ENCODE data around the gene SAMD4B. TPM values are rescaled to one million over a fixed set of nuclear protein-coding genes. Genes with fewer than 3 reads are reported as not detected.
A peak's percentile ranks its signal among the peaks of the same experiment; 100 is the strongest.
"Not testable (repeated sequence)": the region's sequence is repeated elsewhere in the genome, so short reads cannot be mapped to it uniquely, and the experiment has no call there.

The SAMD4B gene
- total RNA-seq, 1 donor from 2014 or later: 138 TPM

GRCh38 chr19:39310558-39311311, 31.5 kb upstream of the SAMD4B start:
- no peak for DNase-seq (ENCODE audit: low read depth)

GRCh38 chr19:39314016-39314728, 28.0 kb upstream of the SAMD4B start:
- DNase-seq (ENCODE audit: low read depth): no peak

- no peak for DNase-seq (ENCODE audit: low read depth)
These were observed 26.3 kb upstream of the SAMD4B start for GRCh38 chr19:39315933-39316332.

- no peak for DNase-seq (ENCODE audit: low read depth)
These were observed 25.4 kb upstream of the SAMD4B start for GRCh38 chr19:39316627-39317321.

GRCh38 chr19:39317476-39317875, 24.7 kb upstream of the SAMD4B start:
- DNase-seq (ENCODE audit: low read depth): no peak

- DNase-seq (ENCODE audit: low read depth): no peak
These were observed 24.1 kb upstream of the SAMD4B start for GRCh38 chr19:39318071-39318470.

- DNase-seq (ENCODE audit: low read depth): no peak
These were observed 23.5 kb upstream of the SAMD4B start for GRCh38 chr19:39318690-39319089.

- DNase-seq (ENCODE audit: low read depth): no peak
These were observed 22.9 kb upstream of the SAMD4B start for GRCh38 chr19:39319098-39319891.

- DNase-seq (ENCODE audit: low read depth): no peak
These were observed 22.4 kb upstream of the SAMD4B start for GRCh38 chr19:39319892-39320248.

GRCh38 chr19:39321117-39321831, 20.9 kb upstream of the SAMD4B start:
- DNase-seq (ENCODE audit: low read depth): no peak

- no peak for DNase-seq (ENCODE audit: low read depth)
These were observed 20.4 kb upstream of the SAMD4B start for GRCh38 chr19:39321832-39322176.

- no peak for DNase-seq (ENCODE audit: low read depth)
These were observed 17.9 kb upstream of the SAMD4B start for GRCh38 chr19:39324242-39324842.

- DNase-seq (ENCODE audit: low read depth): no peak
These were observed 16.2 kb upstream of the SAMD4B start for GRCh38 chr19:39325778-39326665.

- DNase-seq (ENCODE audit: low read depth): no peak
These were observed 14.7 kb upstream of the SAMD4B start for GRCh38 chr19:39327363-39328045.

GRCh38 chr19:39328046-39328705, 14.0 kb upstream of the SAMD4B start:
- DNase-seq (ENCODE audit: low read depth): peak; percentile 80

- no peak for DNase-seq (ENCODE audit: low read depth)
These were observed 12.3 kb upstream of the SAMD4B start for GRCh38 chr19:39329948-39330347.

- no peak for DNase-seq (ENCODE audit: low read depth)
These were observed 9.9 kb upstream of the SAMD4B start for GRCh38 chr19:39332293-39332692.

GRCh38 chr19:39332738-39333137, 9.5 kb upstream of the SAMD4B start:
- not testable (repeated sequence) for DNase-seq (ENCODE audit: low read depth)
